K562 (cell line): ENCODE results near the gene SH3D19. TPM values are rescaled to one million over a fixed set of nuclear protein-coding genes. Genes with fewer than 3 reads are reported as not detected.
A peak's percentile ranks its signal among the peaks of the same experiment; 100 is the strongest.

Source experiments
- EP400 ChIP-seq: fragments of 450-650 bp; IDR thresholded peaks from 2 replicates; pipeline ENCODE4 v1.6.1; 2017; ENCODE audit warnings: antibody characterized with exemption, mild to moderate bottlenecking, moderate library complexity
- FOXJ2 ChIP-seq: fragments of 200-800 bp; sonication (Bioruptor generic); IDR thresholded peaks from 2 replicates; pipeline ENCODE4 v1.6.1; 2016; ENCODE audit warnings: missing genetic modification characterization, missing compliant biosample characterization
- HSF4 ChIP-seq: fragments of 250-450 bp; sonication (Bioruptor Pico); IDR thresholded peaks from 2 replicates; pipeline ENCODE4 v2.1.2; 2022; ENCODE audit warnings: mild to moderate bottlenecking, moderate library complexity, borderline replicate concordance
- KLF6 ChIP-seq: fragments of 250-450 bp; sonication (Bioruptor Pico); IDR thresholded peaks from 2 replicates; pipeline ENCODE4 v1.4.0; 2020; ENCODE audit warnings: mild to moderate bottlenecking, moderate library complexity, borderline replicate concordance
- MCM3 ChIP-seq: fragments of 450-650 bp; IDR thresholded peaks from 2 replicates; pipeline ENCODE4 v1.6.1; 2016
- NFE2 ChIP-seq: IDR thresholded peaks from 2 replicates; pipeline ENCODE4 v1.6.1; 2014; ENCODE audit warnings: antibody characterized with exemption, low read depth
- PHB ChIP-seq: fragments of 250-450 bp; sonication (Bioruptor Pico); IDR thresholded peaks from 2 replicates; pipeline ENCODE4 v1.5.0; 2021
- SIN3A ChIP-seq, 2 experiments: fragments of 150-350 bp in 1 of 2; IDR thresholded peaks; 2 replicates each; pipeline ENCODE4 v1.6.1; 2011 to 2016; ENCODE audit warnings: borderline replicate concordance in 2 of 2, low read depth in 2 of 2, low read length in 2 of 2, mild to moderate bottlenecking in 2 of 2, moderate library complexity in 2 of 2; ENCODE audit not compliant: control insufficient read depth in 1 of 2
- SP1 ChIP-seq: sonication (generic); formaldehyde crosslinking; IDR thresholded peaks from 2 replicates; pipeline ENCODE4 v1.8.1; 2022; ENCODE audit warnings: mild to moderate bottlenecking, missing genetic modification reagents
- TCFL5 ChIP-seq: fragments of 250-450 bp; sonication (Bioruptor Pico); conservative IDR thresholded peaks from 2 replicates; pipeline ENCODE4 v1.6.1; 2021; ENCODE audit warnings: mild to moderate bottlenecking, moderate library complexity, matching md5 sums
- U2AF1 ChIP-seq: fragments of 200-400 bp; formaldehyde crosslinking; optimal IDR thresholded peaks from 2 replicates; pipeline ENCODE3; 2017; ENCODE audit warnings: mild to moderate bottlenecking, low read depth, low read length, moderate library complexity
- XRCC4 ChIP-seq: IDR thresholded peaks from one replicate; pipeline ENCODE4 v1.6.1; 2011; ENCODE audit not compliant: insufficient read depth, insufficient read length; ENCODE audit errors: extremely low read depth
- ZNF23 ChIP-seq: fragments of 250-450 bp; sonication (Bioruptor Pico); IDR thresholded peaks from 2 replicates; pipeline ENCODE4 v1.4.0; 2020; ENCODE audit warnings: mild to moderate bottlenecking
- polyA plus RNA-seq, 8 experiments: library from polyadenylated mRNA; depleted of rRNA in 4 of 8; stranded (reverse) in 5 of 8; unstranded in 3 of 8; fragments of >200 nt; fragmentation: Nextera tagmentation in 2 of 8; fragmentation: Illumina TruSeq in 1 of 8; extraction: Ambion mirVana in 2 of 8; extraction: Trizol in 1 of 8; gene quantifications; 2 replicates each; pipeline versions ENCODE4 v1.2.1 to v1.2.3, GENCODE V29; 2011 to 2014; ENCODE audit warnings: inconsistent platforms in 1 of 8, missing spikeins in 1 of 8
- total RNA-seq, 7 experiments: library from RNA; depleted of rRNA in 6 of 7; stranded (reverse); fragments of >200 nt in 6 of 7; fragmentation: Illumina TruSeq in 2 of 7; extraction: Trizol in 2 of 7; gene quantifications; 2 replicates each; pipeline versions ENCODE4 v1.2.1 to v1.2.3, GENCODE V29; 2011 to 2021; ENCODE audit warnings: low replicate concordance in 1 of 7
- TF ChIP-seq, protein P1 (sequence below): fragments of 450-650 bp; formaldehyde crosslinking; IDR thresholded peaks from 2 replicates; pipeline ENCODE4 v1.4.0; 2020; ENCODE audit warnings: mild to moderate bottlenecking, moderate library complexity
- TF ChIP-seq, protein P2 (sequence below): fragments of 250-450 bp; sonication (Bioruptor Pico); IDR thresholded peaks from 2 replicates; pipeline ENCODE4 v1.4.0; 2020; ENCODE audit warnings: mild to moderate bottlenecking, moderate library complexity
- TF ChIP-seq, protein P3 (sequence below), 2 experiments: IDR thresholded peaks; 2 replicates each; pipeline ENCODE4 v1.6.1; 2011; ENCODE audit warnings: borderline replicate concordance in 1 of 2, control low read depth in 1 of 2, low read depth in 1 of 2, low read length in 1 of 2, mild to moderate bottlenecking in 1 of 2, mixed read lengths in 1 of 2, moderate library complexity in 1 of 2; ENCODE audit not compliant: insufficient read depth in 1 of 2, insufficient read length in 1 of 2, poor library complexity in 1 of 2, severe bottlenecking in 1 of 2; ENCODE audit errors: extremely low read depth in 1 of 2

The SH3D19 gene
- total and polyA plus RNA-seq, 9 of the 15 experiments (the other 6 are each of a cell fraction or from before 2014, with no cell fraction given), result 0.42 to 2.2 (median 1.1) TPM; not detected in 6

DNA sequence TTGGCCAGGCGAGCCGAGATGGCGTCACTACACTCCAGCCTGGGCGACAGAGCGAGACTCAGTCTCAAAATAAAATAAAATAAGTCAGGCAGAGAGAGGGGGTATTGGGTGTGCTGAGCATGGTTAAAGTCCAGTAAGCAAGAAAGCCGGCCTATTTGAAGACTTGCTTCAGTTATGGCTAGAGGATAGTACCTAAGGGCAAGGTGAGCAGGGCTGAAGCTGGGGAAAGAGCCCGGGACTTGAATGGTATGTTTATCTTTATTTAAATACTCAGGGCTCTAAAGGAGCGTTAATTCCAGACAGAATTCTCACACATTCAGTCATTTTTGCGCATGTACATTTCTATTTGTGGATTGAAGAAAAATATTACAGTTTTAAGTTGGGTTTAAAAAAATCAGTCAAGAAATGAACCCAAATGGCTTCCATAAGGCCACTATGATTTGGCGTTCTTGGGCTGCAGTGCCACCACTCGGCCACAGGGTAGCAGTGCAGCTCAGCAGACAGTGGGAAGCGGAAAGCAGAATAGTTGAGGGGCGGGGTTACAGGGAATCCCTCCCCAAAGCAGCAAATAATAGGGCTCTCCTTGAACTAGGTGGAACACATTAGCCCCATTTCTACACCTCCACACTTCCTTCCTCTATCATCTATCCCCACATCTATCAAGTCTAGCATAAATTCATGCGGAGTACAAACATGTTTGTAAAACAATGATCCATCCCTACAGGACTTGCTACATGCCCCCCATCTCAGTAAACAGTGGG lies 37.2 kb upstream of the SH3D19 start (continued):
- TF ChIP-seq, protein P1, sequence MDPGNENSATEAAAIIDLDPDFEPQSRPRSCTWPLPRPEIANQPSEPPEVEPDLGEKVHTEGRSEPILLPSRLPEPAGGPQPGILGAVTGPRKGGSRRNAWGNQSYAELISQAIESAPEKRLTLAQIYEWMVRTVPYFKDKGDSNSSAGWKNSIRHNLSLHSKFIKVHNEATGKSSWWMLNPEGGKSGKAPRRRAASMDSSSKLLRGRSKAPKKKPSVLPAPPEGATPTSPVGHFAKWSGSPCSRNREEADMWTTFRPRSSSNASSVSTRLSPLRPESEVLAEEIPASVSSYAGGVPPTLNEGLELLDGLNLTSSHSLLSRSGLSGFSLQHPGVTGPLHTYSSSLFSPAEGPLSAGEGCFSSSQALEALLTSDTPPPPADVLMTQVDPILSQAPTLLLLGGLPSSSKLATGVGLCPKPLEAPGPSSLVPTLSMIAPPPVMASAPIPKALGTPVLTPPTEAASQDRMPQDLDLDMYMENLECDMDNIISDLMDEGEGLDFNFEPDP (CRISPR knock-in tag), result no peak
- TF ChIP-seq U2AF1 (no peak), HSF4 (no peak), ZNF23 (CRISPR knock-in tag) (no peak), KLF6 (no peak), MCM3 (no peak), XRCC4 (no peak), TCFL5 (CRISPR knock-in tag) (no peak), PHB (CRISPR knock-in tag) (no peak), FOXJ2 (tag) (no peak), EP400 (no peak), SP1 (peak; percentile 63), NFE2 (peak; percentile 72), SIN3A (IDR thresholded peaks at IDR 0.05; ENCODE audit: borderline replicate concordance in 2 of 2, control insufficient read depth in 1 of 2, low read depth in 2 of 2, low read length in 2 of 2) (no peak)
- TF ChIP-seq, protein P2, sequence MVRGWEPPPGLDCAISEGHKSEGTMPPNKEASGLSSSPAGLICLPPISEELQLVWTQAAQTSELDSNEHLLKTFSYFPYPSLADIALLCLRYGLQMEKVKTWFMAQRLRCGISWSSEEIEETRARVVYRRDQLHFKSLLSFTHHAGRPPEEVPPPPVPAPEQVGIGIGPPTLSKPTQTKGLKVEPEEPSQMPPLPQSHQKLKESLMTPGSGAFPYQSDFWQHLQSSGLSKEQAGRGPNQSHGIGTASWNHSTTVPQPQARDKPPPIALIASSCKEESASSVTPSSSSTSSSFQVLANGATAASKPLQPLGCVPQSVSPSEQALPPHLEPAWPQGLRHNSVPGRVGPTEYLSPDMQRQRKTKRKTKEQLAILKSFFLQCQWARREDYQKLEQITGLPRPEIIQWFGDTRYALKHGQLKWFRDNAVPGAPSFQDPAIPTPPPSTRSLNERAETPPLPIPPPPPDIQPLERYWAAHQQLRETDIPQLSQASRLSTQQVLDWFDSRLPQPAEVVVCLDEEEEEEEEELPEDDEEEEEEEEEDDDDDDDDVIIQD (CRISPR knock-in tag), result no peak
- TF ChIP-seq, protein P3, sequence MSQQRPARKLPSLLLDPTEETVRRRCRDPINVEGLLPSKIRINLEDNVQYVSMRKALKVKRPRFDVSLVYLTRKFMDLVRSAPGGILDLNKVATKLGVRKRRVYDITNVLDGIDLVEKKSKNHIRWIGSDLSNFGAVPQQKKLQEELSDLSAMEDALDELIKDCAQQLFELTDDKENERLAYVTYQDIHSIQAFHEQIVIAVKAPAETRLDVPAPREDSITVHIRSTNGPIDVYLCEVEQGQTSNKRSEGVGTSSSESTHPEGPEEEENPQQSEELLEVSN (IDR thresholded peaks at IDR 0.05; ENCODE audit: borderline replicate concordance in 1 of 2, extremely low read depth in 1 of 2, insufficient read depth in 1 of 2, insufficient read length in 1 of 2, low read depth in 1 of 2, low read length in 1 of 2, poor library complexity in 1 of 2, severe bottlenecking in 1 of 2), result no peak
